Loucy (cell line): ENCODE data around the gene PLA2G15.

ENCODE experiments used
- H2AFZ ChIP-seq: fragments of 200-600 bp; sonication (generic); 2 replicates; pipeline ENCODE4 v1.6.0; 2016; ENCODE audit warnings: antibody characterized with exemption, mild to moderate bottlenecking, low read length, moderate library complexity
- H3F3A ChIP-seq: fragments of 200-600 bp; 2 replicates; pipeline ENCODE4 v1.6.0; 2016; ENCODE audit warnings: antibody characterized with exemption, low read depth, mild to moderate bottlenecking
- H3K27me3 ChIP-seq: fragments of 200-600 bp; sonication (generic); 2 replicates; pipeline ENCODE4 v1.6.1; 2014; ENCODE audit warnings: low read length, mild to moderate bottlenecking; ENCODE audit not compliant: insufficient read depth, poor library complexity, severe bottlenecking
- H3K36me3 ChIP-seq: fragments of 200-600 bp; sonication (generic); 2 replicates; pipeline ENCODE4 v1.6.1; 2016; ENCODE audit warnings: low read length; ENCODE audit not compliant: insufficient read depth
- H3K4me1 ChIP-seq: fragments of 200-600 bp; sonication (generic); 2 replicates; pipeline ENCODE4 v1.5.1; 2014; ENCODE audit warnings: low read length, mild to moderate bottlenecking; ENCODE audit not compliant: insufficient read depth, poor library complexity, severe bottlenecking
- H3K4me2 ChIP-seq: fragments of 200-600 bp; sonication (generic); 2 replicates; pipeline ENCODE4 v1.6.0; 2014; ENCODE audit warnings: antibody characterized with exemption, low read length, low read depth, mild to moderate bottlenecking; ENCODE audit not compliant: poor library complexity, severe bottlenecking
- H3K4me3 ChIP-seq: fragments of 200-600 bp; sonication (generic); 2 replicates; pipeline ENCODE4 v1.5.1; 2014; ENCODE audit warnings: low read length, mild to moderate bottlenecking, mixed read lengths; ENCODE audit not compliant: poor library complexity, severe bottlenecking
- H3K79me2 ChIP-seq: fragments of 200-600 bp; sonication (generic); 2 replicates; pipeline ENCODE4 v1.6.1; 2014; ENCODE audit warnings: low read length; ENCODE audit not compliant: insufficient read depth
- H3K9ac ChIP-seq: fragments of 200-600 bp; sonication (generic); 2 replicates; pipeline ENCODE4 v1.6.0; 2014; ENCODE audit warnings: mild to moderate bottlenecking, low read depth, low read length, moderate library complexity; ENCODE audit not compliant: poor library complexity, severe bottlenecking
- H3K9me2 ChIP-seq: fragments of 200-600 bp; sonication (generic); replicated peaks from 2 replicates; pipeline ENCODE4 v1.6.1; 2016; ENCODE audit warnings: low read depth, low read length, mixed read lengths
- H3K9me3 ChIP-seq: fragments of 200-600 bp; sonication (generic); 2 replicates; pipeline ENCODE4 v1.6.1; 2014; ENCODE audit warnings: mild to moderate bottlenecking, antibody characterized with exemption, low read length, low read depth; ENCODE audit not compliant: insufficient read depth
- H4K20me1 ChIP-seq: fragments of 200-600 bp; sonication (generic); 2 replicates; pipeline ENCODE4 v1.6.0; 2014; ENCODE audit warnings: antibody characterized with exemption, low read length, mild to moderate bottlenecking; ENCODE audit not compliant: insufficient read depth, poor library complexity, severe bottlenecking
- EZH2phosphoT487 ChIP-seq: fragments of 200-600 bp; IDR thresholded peaks from 2 replicates; pipeline ENCODE4 v1.6.1; 2018; ENCODE audit warnings: antibody characterized with exemption, mild to moderate bottlenecking, moderate library complexity, borderline replicate concordance
- TF ChIP-seq, protein P1 (sequence below): fragments of 200-600 bp; sonication (generic); conservative IDR thresholded peaks from 2 replicates; pipeline ENCODE4 v1.5.1; 2014; ENCODE audit warnings: mild to moderate bottlenecking, antibody characterized with exemption, low read length

The PLA2G15 gene

GRCh38 chr16:68242926-68243858, 2.0 kb upstream of the PLA2G15 start:
- no peak overlapping the region for H3K4me2 ChIP-seq

GRCh38 chr16:68244481-68244902, 681 bp upstream of the PLA2G15 start:
- Histone ChIP-seq H3K4me3 (peak overlapping the region; percentile 83), H3K9ac (peak overlapping the region; percentile 71), H3K36me3 (no peaks in the 10 kb centered on the region), H2AFZ (peak overlapping the region; percentile 79; the same call in 1 of the 2 replicates), H3K4me2 (peak overlapping the region; percentile 94), H3K9me3 (no peaks in the 10 kb centered on the region), H4K20me1 (no peaks in the 10 kb centered on the region), H3K9me2 (no peaks in the 10 kb centered on the region), H3K79me2 (peaks cover 10% of the 10 kb centered on the region; the same call in 1 of the 2 replicates), H3F3A (no peaks in the 10 kb centered on the region), H3K4me1 (peaks cover 22% of the 10 kb centered on the region), H3K27me3 (no peaks in the 10 kb centered on the region)
- no peak for TF ChIP-seq EZH2phosphoT487
- TF ChIP-seq, protein P1, sequence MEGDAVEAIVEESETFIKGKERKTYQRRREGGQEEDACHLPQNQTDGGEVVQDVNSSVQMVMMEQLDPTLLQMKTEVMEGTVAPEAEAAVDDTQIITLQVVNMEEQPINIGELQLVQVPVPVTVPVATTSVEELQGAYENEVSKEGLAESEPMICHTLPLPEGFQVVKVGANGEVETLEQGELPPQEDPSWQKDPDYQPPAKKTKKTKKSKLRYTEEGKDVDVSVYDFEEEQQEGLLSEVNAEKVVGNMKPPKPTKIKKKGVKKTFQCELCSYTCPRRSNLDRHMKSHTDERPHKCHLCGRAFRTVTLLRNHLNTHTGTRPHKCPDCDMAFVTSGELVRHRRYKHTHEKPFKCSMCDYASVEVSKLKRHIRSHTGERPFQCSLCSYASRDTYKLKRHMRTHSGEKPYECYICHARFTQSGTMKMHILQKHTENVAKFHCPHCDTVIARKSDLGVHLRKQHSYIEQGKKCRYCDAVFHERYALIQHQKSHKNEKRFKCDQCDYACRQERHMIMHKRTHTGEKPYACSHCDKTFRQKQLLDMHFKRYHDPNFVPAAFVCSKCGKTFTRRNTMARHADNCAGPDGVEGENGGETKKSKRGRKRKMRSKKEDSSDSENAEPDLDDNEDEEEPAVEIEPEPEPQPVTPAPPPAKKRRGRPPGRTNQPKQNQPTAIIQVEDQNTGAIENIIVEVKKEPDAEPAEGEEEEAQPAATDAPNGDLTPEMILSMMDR: no peak

More at GRCh38 chr16:68242926-68243858, 2.0 kb upstream of the PLA2G15 start:
- TF ChIP-seq EZH2phosphoT487: no peak
- TF ChIP-seq, protein P1: no peak
- Histone ChIP-seq H4K20me1 (no peaks in the 10 kb centered on the region), H3K27me3 (no peaks in the 10 kb centered on the region), H3K9ac (no peak overlapping the region), H3K9me2 (no peaks in the 10 kb centered on the region), H3K79me2 (peaks cover 10% of the 10 kb centered on the region; the same call in 1 of the 2 replicates), H2AFZ (no peak overlapping the region), H3K4me3 (no peak overlapping the region), H3K36me3 (no peaks in the 10 kb centered on the region), H3K9me3 (no peaks in the 10 kb centered on the region), H3K4me1 (peaks cover 22% of the 10 kb centered on the region), H3F3A (no peaks in the 10 kb centered on the region)

GRCh38 chr16:68246121-68246520, 948 bp downstream of the PLA2G15 start:
- Histone ChIP-seq H3K79me2 (peaks cover 10% of the 10 kb centered on the region; the same call in 1 of the 2 replicates), H3K4me2 (peak overlapping the region; percentile 98), H3K9me3 (no peaks in the 10 kb centered on the region), H3K9me2 (no peaks in the 10 kb centered on the region), H2AFZ (no peak overlapping the region), H3K4me3 (peak overlapping the region; percentile 83), H3K27me3 (no peaks in the 10 kb centered on the region), H3K4me1 (peaks cover 22% of the 10 kb centered on the region), H3K9ac (peak overlapping the region; percentile 76), H3K36me3 (no peaks in the 10 kb centered on the region), H3F3A (no peaks in the 10 kb centered on the region), H4K20me1 (no peaks in the 10 kb centered on the region)
- TF ChIP-seq EZH2phosphoT487: no peak
- TF ChIP-seq, protein P1: no peak
